ENCODE measurements around the gene FLYWCH1.

Gene FLYWCH1

DNA sequence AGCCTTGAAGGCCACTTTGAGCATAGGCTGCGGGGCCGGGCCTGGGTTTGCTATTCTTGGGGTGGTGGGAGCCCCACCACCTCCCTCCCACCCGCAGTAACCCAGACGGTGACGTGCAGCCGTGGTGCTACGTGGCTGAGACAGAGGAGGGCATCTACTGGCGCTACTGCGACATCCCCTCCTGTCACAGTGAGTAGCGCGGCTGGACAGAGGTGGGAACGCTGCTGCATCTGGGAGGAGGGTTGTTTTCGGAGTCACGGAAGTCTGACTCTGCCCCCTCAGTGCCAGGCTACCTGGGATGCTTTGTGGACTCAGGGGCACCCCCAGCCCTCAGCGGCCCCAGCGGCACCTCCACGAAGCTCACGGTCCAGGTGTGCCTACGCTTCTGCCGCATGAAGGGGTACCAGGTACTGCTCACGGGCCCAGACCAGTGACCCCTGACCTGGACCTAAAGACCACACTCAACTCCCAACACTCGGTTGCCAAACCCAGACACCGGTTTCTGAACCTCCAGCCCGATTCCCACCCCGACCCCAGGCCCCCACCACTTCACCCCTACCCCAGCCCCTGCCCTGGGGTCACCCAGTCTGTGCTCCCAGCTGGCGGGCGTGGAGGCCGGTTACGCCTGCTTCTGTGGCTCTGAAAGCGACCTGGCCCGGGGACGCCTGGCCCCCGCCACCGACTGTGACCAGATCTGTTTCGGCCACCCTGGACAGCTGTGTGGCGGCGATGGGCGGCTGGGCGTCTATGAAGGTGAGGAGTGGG lies 54.5 kb downstream of the FLYWCH1 start:
- POLR2A ChIA-PET, result interaction anchor here (0.5 kb wide), 1 partner anchor 745 kb away, joined by 4 read pairs; no protein-coding TSS in a partner anchor
- H3K36me3 ChIP-seq (ENCODE audit: control insufficient read depth in 4 of 4, insufficient read depth in 4 of 4, low read length in 3 of 4), result peaks cover 0 to 8% (median under 1%) of the 10 kb centered on the region in 4 experiments
- DNase-seq, result no peak
- peak overlapping the region in 3 of 7 experiments; percentile 13 to 43 (median 42) for H3K4me3 ChIP-seq (ENCODE audit: control insufficient read depth in 1 of 7, extremely low read depth in 1 of 7, insufficient read depth in 4 of 7, low read depth in 2 of 7, low read length in 6 of 7)
- peaks cover 0 to 71% (median 31%) of the 10 kb centered on the region in 5 experiments for H3K27me3 ChIP-seq (replicated peaks in 2 of 5; ENCODE audit: control insufficient read depth in 4 of 5, insufficient read depth in 5 of 5, low read length in 4 of 5)
- peaks cover 0 to 76% (median 62%) of the 10 kb centered on the region in 4 experiments for H3K4me1 ChIP-seq (ENCODE audit: control extremely low read depth in 1 of 4, control insufficient read depth in 4 of 4, insufficient read depth in 4 of 4, low read length in 3 of 4)
- CTCF ChIA-PET, result interaction anchor here (0.7 to 2.0 kb wide), 8 partner anchors 10 to 55 kb away, joined by 3 to 10 read pairs (median 6); partner anchors contain the start of genes FLYWCH1 and PKMYT1
- no peaks in the 10 kb centered on the region for H3K9me3 ChIP-seq (ENCODE audit: control extremely low read depth in 1 of 5, control insufficient read depth in 4 of 5, insufficient read depth in 2 of 5, low read depth in 1 of 5, low read length in 4 of 5)
- 69% methylated on average over 25 of the region's 39 CpGs for WGBS (ENCODE audit: insufficient coverage)
- H3K27ac ChIP-seq (ENCODE audit: insufficient read depth in 1 of 2, low read depth in 1 of 2, low read length in 2 of 2, poor library complexity in 1 of 2, severe bottlenecking in 2 of 2), result no peak overlapping the region

DNA sequence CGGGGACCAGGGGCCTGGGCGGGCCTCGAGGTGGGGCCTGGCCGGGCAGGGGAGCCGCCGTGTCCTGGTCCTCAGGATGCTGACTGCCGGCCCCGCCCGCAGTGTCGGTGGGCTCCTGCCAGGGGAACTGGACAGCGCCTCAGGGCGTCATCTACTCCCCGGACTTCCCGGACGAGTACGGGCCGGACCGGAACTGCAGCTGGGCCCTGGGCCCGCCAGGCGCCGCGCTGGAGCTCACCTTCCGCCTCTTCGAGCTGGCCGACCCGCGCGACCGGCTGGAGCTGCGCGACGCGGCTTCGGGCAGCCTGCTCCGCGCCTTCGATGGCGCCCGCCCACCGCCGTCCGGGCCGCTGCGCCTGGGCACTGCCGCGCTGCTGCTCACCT lies 55.1 kb downstream of the FLYWCH1 start:
- peaks cover 0 to 14% (median 3%) of the 10 kb centered on the region in 4 experiments for H3K36me3 ChIP-seq (ENCODE audit: control insufficient read depth in 4 of 4, insufficient read depth in 4 of 4, low read length in 3 of 4)
- H3K9me3 ChIP-seq (ENCODE audit: control extremely low read depth in 1 of 5, control insufficient read depth in 4 of 5, insufficient read depth in 2 of 5, low read depth in 1 of 5, low read length in 4 of 5), result no peaks in the 10 kb centered on the region
- peak overlapping the region in 5 of 7 experiments; percentile 13 to 52 (median 42) for H3K4me3 ChIP-seq (ENCODE audit: control insufficient read depth in 1 of 7, extremely low read depth in 1 of 7, insufficient read depth in 4 of 7, low read depth in 2 of 7, low read length in 6 of 7)
- peaks cover 0 to 72% (median 63%) of the 10 kb centered on the region in 4 experiments for H3K4me1 ChIP-seq (ENCODE audit: control extremely low read depth in 1 of 4, control insufficient read depth in 4 of 4, insufficient read depth in 4 of 4, low read length in 3 of 4)
- no peak for DNase-seq
- H3K27ac ChIP-seq (ENCODE audit: insufficient read depth in 1 of 2, low read depth in 1 of 2, low read length in 2 of 2, poor library complexity in 1 of 2, severe bottlenecking in 2 of 2), result no peak overlapping the region
- WGBS (ENCODE audit: insufficient coverage), result 2% methylated on average over 41 of the region's 46 CpGs
- POLR2A ChIA-PET, result interaction anchor here (0.5 kb wide), 1 partner anchor 745 kb away, joined by 4 read pairs; no protein-coding TSS in a partner anchor
- peaks cover 0 to 69% (median 31%) of the 10 kb centered on the region in 5 experiments for H3K27me3 ChIP-seq (replicated peaks in 2 of 5; ENCODE audit: control insufficient read depth in 4 of 5, insufficient read depth in 5 of 5, low read length in 4 of 5)
- CTCF ChIA-PET, result interaction anchor here (1.2 to 2.0 kb wide), 6 partner anchors 9 to 55 kb away, joined by 3 to 10 read pairs (median 5); partner anchors contain the start of genes FLYWCH1 and PKMYT1

DNA sequence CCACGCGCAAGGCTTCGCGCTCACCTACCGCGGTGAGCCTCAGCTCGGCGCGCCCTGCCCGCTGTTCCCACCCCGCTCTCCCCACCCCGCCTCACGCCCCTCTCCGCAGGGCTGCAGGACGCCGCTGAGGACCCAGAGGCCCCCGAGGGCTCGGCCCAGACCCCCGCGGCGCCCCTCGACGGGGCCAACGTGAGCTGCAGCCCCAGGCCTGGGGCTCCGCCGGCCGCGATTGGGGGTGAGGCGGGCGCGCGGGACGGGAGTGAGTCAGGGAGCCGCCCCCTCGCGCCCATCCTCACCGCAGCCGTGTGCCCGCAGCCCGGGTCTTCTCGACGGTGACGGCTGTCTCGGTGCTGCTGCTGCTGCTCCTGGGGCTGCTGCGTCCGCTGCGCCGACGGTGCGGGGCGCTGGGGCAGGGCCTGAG lies 55.5 kb downstream of the FLYWCH1 start:
- 10% methylated on average over 42 of the region's 51 CpGs for WGBS (ENCODE audit: insufficient coverage)
- CTCF ChIA-PET, result interaction anchor here (1.2 to 2.0 kb wide), 6 partner anchors 9 to 56 kb away, joined by 3 to 10 read pairs (median 5); partner anchors contain the start of genes FLYWCH1 and PKMYT1
- Histone ChIP-seq H3K4me3 (ENCODE audit: control insufficient read depth in 1 of 7, extremely low read depth in 1 of 7, insufficient read depth in 4 of 7, low read depth in 2 of 7, low read length in 6 of 7) (peak overlapping the region in 2 of 7 experiments; percentile 43 to 52), H3K27me3 (replicated peaks in 2 of 5; ENCODE audit: control insufficient read depth in 4 of 5, insufficient read depth in 5 of 5, low read length in 4 of 5) (peaks cover 0 to 65% (median 30%) of the 10 kb centered on the region in 5 experiments), H3K36me3 (ENCODE audit: control insufficient read depth in 4 of 4, insufficient read depth in 4 of 4, low read length in 3 of 4) (peaks cover 0 to 18% (median 5%) of the 10 kb centered on the region in 4 experiments), H3K9me3 (ENCODE audit: control extremely low read depth in 1 of 5, control insufficient read depth in 4 of 5, insufficient read depth in 2 of 5, low read depth in 1 of 5, low read length in 4 of 5) (no peaks in the 10 kb centered on the region), H3K27ac (ENCODE audit: insufficient read depth in 1 of 2, low read depth in 1 of 2, low read length in 2 of 2, poor library complexity in 1 of 2, severe bottlenecking in 2 of 2) (no peak overlapping the region), H3K4me1 (ENCODE audit: control extremely low read depth in 1 of 4, control insufficient read depth in 4 of 4, insufficient read depth in 4 of 4, low read length in 3 of 4) (peaks cover 0 to 72% (median 63%) of the 10 kb centered on the region in 4 experiments)
- peak in 2 of 3 donors; percentile 33 to 50 for DNase-seq
- POLR2A ChIA-PET, result no interaction called here

GRCh38 chr16:2967721-2968161 lies 56.0 kb downstream of the FLYWCH1 start:
- ChIA-PET CTCF (interaction anchor here (1.2 to 2.0 kb wide), 6 partner anchors 8 to 56 kb away, joined by 3 to 10 read pairs (median 5); partner anchors contain the start of genes FLYWCH1 and PKMYT1), POLR2A (no interaction called here)
- peaks cover 0 to 23% (median 9%) of the 10 kb centered on the region in 4 experiments for H3K36me3 ChIP-seq (ENCODE audit: control insufficient read depth in 4 of 4, insufficient read depth in 4 of 4, low read length in 3 of 4)
- H3K27ac ChIP-seq (ENCODE audit: insufficient read depth in 1 of 2, low read depth in 1 of 2, low read length in 2 of 2, poor library complexity in 1 of 2, severe bottlenecking in 2 of 2), result no peak overlapping the region
- no peak for DNase-seq
- WGBS (ENCODE audit: insufficient coverage), result 61% methylated on average over 28 of the region's 33 CpGs
- no peak overlapping the region for H3K4me3 ChIP-seq (ENCODE audit: control insufficient read depth in 1 of 7, extremely low read depth in 1 of 7, insufficient read depth in 4 of 7, low read depth in 2 of 7, low read length in 6 of 7)
- peaks cover 0 to 71% (median 61%) of the 10 kb centered on the region in 4 experiments for H3K4me1 ChIP-seq (ENCODE audit: control extremely low read depth in 1 of 4, control insufficient read depth in 4 of 4, insufficient read depth in 4 of 4, low read length in 3 of 4)
- H3K27me3 ChIP-seq (replicated peaks in 2 of 5; ENCODE audit: control insufficient read depth in 4 of 5, insufficient read depth in 5 of 5, low read length in 4 of 5), result peaks cover 0 to 59% (median 26%) of the 10 kb centered on the region in 5 experiments
- no peaks in the 10 kb centered on the region for H3K9me3 ChIP-seq (ENCODE audit: control extremely low read depth in 1 of 5, control insufficient read depth in 4 of 5, insufficient read depth in 2 of 5, low read depth in 1 of 5, low read length in 4 of 5)

DNA sequence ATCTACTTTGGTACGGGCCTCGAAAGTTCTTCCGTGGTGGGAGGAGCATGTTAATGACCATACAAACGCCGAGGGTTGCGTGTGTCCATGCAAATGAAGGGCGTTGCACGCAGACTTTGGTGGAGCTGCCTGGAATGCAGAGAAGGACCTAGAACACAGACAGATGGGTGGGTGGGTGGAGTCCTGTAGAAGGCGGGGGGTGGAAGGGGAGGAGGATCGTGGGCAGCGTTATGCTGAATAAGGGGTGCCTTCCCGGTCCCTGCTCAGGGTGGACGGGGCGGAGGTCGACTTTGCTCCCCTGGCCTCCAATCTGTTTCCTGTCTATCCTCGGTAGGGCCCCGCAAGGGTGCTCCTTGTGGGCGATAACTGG lies 56.6 kb downstream of the FLYWCH1 start:
- POLR2A ChIA-PET, result no interaction called here
- peaks cover 0 to 66% (median 57%) of the 10 kb centered on the region in 4 experiments for H3K4me1 ChIP-seq (ENCODE audit: control extremely low read depth in 1 of 4, control insufficient read depth in 4 of 4, insufficient read depth in 4 of 4, low read length in 3 of 4)

DNA sequence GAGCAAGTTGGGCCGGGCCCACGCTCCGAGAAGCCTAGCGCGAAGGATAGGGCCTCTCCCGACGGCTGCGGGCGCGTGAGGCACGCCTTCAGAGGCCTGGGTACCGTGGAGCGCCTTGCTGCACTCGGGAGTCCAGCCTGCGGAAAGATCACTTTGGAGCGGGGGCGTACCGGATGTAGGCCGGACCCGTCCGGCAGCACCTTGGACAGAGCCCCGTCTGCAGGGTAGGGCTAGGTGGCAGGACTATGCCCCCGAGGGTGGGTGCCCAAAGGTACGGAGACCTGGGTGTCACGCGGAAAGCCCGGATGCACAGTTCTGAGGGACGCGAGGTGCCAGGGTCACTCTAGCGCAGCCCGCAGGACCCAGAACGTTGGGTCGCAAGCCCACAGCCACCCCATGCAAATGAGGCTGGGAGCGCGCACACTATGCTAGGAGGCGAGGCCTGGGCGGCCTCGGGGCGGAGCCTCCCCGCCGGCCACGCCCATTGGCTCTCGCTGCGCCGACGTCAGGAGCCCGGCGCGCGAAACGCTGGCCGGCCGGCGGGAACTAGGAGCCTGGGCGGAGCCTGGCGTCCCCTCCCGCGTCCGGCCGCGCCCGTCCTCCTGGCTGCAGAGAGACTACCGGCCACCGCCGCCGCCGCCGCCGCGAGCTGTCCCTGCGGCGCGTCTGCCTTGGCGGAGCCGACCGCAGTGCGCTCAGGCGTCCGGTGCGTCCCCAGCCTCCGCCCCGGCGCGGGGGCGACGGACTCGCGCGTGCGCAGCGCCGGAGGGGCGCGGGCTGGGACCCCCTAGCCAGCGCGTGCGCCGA lies 57.2 kb downstream of the FLYWCH1 start, which contains the start of gene PAQR4:
Gene PAQR4 (plus strand): TSS at position 611 of the 807 bp plus-strand sequence. CDS start 327 bp downstream, outside the sequence.
- Histone ChIP-seq H3K27me3 (replicated peaks in 2 of 5; ENCODE audit: control insufficient read depth in 4 of 5, insufficient read depth in 5 of 5, low read length in 4 of 5) (peaks cover 0 to 47% (median 19%) of the 10 kb centered on the region in 5 experiments), H3K27ac (ENCODE audit: insufficient read depth in 1 of 2, low read depth in 1 of 2, low read length in 2 of 2, poor library complexity in 1 of 2, severe bottlenecking in 2 of 2) (no peak within 1 kb of the TSS), H3K4me1 (ENCODE audit: control extremely low read depth in 1 of 4, control insufficient read depth in 4 of 4, insufficient read depth in 4 of 4, low read length in 3 of 4) (peaks cover 0 to 60% (median 51%) of the 10 kb centered on the region in 4 experiments), H3K9me3 (ENCODE audit: control extremely low read depth in 1 of 5, control insufficient read depth in 4 of 5, insufficient read depth in 2 of 5, low read depth in 1 of 5, low read length in 4 of 5) (no peaks in the 10 kb centered on the region), H3K4me3 (ENCODE audit: control insufficient read depth in 1 of 7, extremely low read depth in 1 of 7, insufficient read depth in 4 of 7, low read depth in 2 of 7, low read length in 6 of 7) (peak within 1 kb of the TSS; percentile 71 to 87 (median 82)), H3K36me3 (ENCODE audit: control insufficient read depth in 4 of 4, insufficient read depth in 4 of 4, low read length in 3 of 4) (peaks cover 0 to 35% (median 16%) of the 10 kb centered on the region in 4 experiments)
- DNase-seq, result peak; percentile 68 to 81 (median 78)
- ChIA-PET CTCF (interaction anchor here (0.6 to 1.6 kb wide), 8 partner anchors 8 to 60 kb away, joined by 3 to 6 read pairs (median 3); no protein-coding TSS in a partner anchor), POLR2A (interaction anchor here (0.6 kb wide), 1 partner anchor 1795 kb away, joined by 3 read pairs; no protein-coding TSS in a partner anchor)
- WGBS (ENCODE audit: insufficient coverage), result 2% methylated on average over 90 of the region's 98 CpGs

More for the DNA sequence above, 56.6 kb downstream of the FLYWCH1 start:
- 15% methylated on average over 17 of the region's 18 CpGs for WGBS (ENCODE audit: insufficient coverage)
- H3K9me3 ChIP-seq (ENCODE audit: control extremely low read depth in 1 of 5, control insufficient read depth in 4 of 5, insufficient read depth in 2 of 5, low read depth in 1 of 5, low read length in 4 of 5), result no peaks in the 10 kb centered on the region
- peaks cover 0 to 29% (median 15%) of the 10 kb centered on the region in 4 experiments for H3K36me3 ChIP-seq (ENCODE audit: control insufficient read depth in 4 of 4, insufficient read depth in 4 of 4, low read length in 3 of 4)
- peak overlapping the region in 6 of 7 experiments; percentile 1 to 87 (median 82) for H3K4me3 ChIP-seq (ENCODE audit: control insufficient read depth in 1 of 7, extremely low read depth in 1 of 7, insufficient read depth in 4 of 7, low read depth in 2 of 7, low read length in 6 of 7)
- CTCF ChIA-PET, result interaction anchor here (1.2 to 2.0 kb wide), 2 partner anchors 13 to 22 kb away, joined by 3 to 10 read pairs; partner anchors contain the start of gene PKMYT1
- peak in 1 of 3 donors; percentile 36 for DNase-seq
- H3K27ac ChIP-seq (ENCODE audit: insufficient read depth in 1 of 2, low read depth in 1 of 2, low read length in 2 of 2, poor library complexity in 1 of 2, severe bottlenecking in 2 of 2), result no peak overlapping the region
- peaks cover 0 to 53% (median 23%) of the 10 kb centered on the region in 5 experiments for H3K27me3 ChIP-seq (replicated peaks in 2 of 5; ENCODE audit: control insufficient read depth in 4 of 5, insufficient read depth in 5 of 5, low read length in 4 of 5)

Measured in common myeloid progenitor, CD34-positive (primary cell).